GM21619 (cell line): ENCODE results near the gene POC1A.
"Not testable (repeated sequence)": the region's sequence is repeated elsewhere in the genome, so short reads cannot be mapped to it uniquely, and the experiment has no call there.

ENCODE experiments used
- ATAC-seq: cut with Tn5 transposase; IDR thresholded peaks from one replicate; pipeline ENCODE4 v1.9.1; 2021; ENCODE audit not compliant: unreplicated experiment

Gene POC1A

DNA sequence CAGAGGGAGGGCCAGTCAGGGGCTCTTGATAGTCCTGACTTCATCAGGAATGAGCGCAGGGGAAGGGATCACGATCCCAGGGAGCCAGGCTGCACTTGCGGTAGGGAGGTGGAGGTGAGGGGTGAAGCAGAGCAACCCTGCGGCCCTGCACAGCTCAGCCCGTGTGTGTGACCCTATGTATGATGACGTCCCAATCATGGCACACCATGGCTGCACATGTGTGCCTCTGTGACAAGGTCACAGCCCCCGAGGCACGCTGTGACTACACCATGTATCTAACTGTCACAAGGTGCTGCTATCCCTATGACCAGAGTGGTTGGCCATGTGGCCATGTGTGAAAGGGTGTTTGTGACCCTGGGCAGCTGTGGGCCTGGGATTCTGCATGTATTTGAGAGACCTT, 30.5 kb upstream of the POC1A start:
- no peak for ATAC-seq

DNA sequence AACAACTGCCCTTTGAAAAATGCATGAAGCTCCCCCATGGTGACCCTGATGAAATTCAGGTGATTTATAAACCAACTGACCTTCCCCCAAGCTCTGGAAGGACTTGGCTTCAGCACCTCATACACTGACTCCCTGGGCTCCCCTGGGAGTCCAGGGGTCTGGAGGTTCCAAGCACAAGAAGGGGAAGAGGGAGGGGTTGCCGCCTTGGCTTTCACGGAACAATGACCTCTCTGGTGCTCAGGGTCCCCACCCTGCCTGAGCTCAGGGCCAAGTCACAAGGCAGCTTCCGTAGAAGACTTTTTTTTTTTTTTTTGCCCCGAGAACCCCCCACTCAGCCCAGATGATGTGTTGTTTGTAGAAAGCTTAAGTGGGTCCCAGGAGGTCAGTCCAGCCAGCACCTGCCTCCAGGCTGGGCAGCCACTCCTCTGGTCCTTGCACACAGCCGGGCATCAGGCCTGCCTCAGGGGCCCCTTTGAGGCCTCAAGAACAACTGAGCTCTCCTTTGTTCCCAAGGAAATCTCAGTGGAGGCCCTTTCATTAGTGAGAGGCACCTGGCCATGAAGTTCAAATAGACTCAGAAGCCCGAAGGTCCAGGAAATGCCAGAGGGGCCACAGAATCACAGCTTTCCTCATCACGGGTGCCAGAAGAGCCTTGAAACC, 29.7 kb upstream of the POC1A start:
- no peak for ATAC-seq

DNA sequence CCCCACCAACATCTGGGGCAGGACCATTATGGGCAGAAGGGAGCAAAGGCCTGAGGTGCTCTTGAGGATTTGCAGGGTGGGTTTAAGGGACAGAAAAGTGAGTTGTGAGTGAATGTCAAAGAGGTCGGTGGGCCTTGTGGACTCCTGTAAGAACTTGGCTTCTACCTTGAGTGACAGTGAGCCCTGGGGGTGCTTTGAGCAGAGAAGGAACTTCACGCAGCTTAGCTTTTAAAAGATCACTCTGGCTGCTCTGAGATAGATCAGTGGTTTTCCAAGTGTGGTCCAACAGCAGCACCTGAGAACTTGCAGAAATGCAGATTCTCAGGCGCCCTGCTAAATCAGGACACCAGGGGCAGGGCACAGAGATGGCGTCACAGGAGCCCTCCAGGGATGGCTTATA, 28.5 kb upstream of the POC1A start:
- ATAC-seq: no peak

DNA sequence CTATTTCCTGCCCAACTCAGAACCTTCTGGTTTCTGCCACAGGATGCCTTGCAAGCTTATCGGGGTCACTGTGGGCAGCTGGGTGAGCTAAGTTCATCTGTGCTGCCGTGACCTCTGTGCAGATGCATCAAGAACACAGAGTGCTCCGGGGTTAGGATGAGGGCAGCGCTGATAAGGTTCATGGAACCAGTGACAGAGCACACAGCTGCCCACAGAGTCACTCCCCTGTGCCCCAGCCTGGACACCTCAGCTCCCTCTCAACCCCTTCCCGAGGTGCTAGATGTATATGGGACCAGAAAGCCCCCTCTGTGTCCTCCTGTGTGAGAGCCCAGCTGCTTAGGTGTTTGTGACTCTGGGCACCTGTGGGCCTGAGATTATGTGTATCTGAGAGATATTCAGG, 28.0 kb upstream of the POC1A start:
- no peak for ATAC-seq

DNA sequence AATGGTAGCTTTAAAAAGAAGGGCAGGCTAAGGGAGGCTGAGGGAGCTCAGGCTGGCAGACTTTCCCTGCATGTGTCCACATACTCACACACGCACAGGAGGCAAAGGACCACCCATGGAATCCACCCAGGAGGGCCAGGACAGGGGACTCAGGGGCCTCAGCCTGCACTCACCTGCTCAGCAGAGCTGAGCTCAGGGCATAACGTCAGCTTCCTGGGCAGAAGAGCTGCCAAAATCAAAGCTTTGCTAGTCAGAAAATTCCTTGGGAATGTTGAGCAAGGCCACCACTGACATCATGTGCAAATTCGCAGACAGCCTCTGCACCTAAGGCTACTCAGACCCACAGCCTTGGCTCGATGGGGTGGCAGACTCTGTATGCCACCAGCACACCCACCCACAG, 27.3 kb upstream of the POC1A start:
- no peak for ATAC-seq

DNA sequence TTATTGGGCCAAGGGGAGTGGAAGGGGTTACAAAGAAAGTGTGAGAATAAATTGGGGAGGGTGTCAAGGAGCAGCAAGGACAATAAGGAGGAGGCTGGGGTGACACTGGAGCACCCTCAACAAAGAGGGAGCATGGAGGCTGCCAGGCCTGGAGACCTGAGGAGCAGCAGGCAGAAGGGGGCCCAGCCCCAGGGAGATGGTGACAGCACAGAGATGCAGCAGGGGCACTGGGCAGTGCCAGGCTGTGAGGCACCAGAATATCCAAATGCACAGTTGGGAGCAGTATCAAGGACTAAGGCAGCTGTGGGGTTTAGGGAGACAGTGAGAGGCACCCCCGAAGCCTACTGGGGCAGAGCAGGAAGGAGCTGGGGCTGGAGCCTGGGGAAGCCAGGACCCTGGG, 24.3 kb upstream of the POC1A start:
- ATAC-seq: no peak

DNA sequence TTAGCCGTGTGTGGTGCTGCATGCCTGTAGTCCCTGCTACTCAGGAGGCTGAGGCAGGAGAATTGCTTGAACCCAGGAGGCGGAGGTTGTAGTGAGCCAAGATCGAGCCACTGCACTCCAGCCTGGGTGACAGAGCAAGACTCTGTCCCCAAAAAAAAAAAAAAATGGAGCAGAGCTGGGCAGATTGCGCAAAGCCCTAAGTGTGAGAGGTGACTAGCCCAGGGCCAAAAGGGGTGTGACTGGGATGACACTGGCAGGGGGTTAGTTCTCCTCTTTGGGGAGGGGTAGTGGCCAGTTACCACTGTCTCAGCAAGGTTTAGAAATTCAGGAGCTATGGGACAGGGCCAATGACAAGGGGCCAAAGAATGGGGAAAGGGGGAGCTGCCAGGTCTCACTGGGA, 23.9 kb upstream of the POC1A start:
- ATAC-seq: not testable (repeated sequence)

DNA sequence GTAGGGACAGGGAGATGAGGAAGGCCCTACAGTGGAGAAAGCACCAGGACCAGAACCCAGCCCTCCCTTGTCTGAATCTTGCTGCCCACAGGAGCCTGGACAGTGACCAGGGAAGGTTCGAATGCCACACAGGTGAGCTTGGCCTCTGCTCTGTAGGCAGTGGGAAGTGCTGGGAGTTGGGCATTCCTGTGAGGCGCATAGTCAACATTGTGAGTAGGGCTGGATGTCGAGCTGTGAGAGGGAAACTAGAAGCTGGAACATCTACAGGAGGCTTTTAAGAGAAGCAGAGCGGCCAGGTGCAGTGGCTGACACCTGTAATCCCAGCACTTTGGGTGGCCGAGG, 23.4 kb upstream of the POC1A start:
- no peak for ATAC-seq

DNA sequence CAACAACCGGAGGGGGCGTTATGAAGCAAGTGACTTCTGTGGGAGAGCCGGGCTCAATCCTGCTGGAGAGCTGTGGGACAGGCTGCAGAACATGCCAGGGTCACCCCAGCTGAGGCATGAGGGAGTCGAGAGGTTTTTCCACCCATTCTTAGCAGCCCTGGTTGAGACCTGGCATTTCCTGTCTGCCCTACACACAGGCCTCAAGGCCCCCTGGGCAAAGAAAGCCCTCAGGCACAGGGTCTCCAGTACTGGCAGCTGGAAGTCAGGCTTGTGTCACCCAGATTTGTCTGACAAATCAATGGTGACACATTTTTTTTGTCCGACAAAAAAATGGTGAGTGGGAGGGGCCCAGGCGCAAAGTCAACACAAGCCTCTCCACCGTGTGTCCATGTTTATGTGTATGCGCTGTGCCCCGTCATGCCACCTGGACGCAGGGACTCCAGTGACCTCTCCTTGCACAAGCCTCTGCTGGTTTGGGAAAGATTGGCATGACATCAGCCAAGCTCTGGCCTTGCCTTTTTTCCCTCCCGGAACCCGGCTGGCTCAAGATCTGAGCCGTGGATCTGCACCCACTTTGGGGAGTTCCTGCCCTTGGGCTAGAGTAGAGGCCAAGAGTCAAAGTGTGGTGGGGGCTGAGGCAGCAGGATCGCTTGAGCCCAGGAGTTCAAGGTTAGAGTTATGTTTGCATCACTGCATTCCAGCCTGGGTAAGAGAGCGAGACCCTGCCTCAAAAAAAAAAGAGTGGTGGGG, 22.9 kb upstream of the POC1A start:
- no peak for ATAC-seq

DNA sequence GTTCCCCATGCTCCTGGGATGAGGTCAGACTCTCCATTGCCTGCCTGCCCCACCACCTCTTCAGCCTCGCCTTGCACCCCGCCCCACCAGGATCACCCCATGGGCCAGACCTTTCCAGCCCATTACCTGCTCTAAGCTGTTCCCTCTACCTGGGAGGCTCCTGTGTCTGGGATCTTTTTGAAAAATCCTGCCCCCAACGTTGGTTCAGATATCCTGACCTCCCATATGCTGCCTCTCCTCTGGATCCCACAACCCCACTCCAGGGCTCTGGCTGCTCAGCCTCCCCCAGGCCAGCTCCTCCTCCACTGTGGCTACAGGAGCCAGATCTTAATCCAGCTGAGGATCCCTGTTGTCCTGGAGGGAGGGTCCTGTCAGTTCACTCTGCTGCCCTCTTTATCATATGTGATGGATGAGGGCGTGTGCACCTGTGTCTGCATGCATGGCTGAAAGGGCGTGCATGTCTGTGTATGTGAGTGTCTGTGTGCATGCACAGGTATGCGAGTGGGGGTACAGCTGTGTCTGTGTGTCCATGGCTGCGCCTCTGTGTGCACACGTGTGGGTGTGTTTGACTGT, 22.0 kb upstream of the POC1A start:
- no peak for ATAC-seq

DNA sequence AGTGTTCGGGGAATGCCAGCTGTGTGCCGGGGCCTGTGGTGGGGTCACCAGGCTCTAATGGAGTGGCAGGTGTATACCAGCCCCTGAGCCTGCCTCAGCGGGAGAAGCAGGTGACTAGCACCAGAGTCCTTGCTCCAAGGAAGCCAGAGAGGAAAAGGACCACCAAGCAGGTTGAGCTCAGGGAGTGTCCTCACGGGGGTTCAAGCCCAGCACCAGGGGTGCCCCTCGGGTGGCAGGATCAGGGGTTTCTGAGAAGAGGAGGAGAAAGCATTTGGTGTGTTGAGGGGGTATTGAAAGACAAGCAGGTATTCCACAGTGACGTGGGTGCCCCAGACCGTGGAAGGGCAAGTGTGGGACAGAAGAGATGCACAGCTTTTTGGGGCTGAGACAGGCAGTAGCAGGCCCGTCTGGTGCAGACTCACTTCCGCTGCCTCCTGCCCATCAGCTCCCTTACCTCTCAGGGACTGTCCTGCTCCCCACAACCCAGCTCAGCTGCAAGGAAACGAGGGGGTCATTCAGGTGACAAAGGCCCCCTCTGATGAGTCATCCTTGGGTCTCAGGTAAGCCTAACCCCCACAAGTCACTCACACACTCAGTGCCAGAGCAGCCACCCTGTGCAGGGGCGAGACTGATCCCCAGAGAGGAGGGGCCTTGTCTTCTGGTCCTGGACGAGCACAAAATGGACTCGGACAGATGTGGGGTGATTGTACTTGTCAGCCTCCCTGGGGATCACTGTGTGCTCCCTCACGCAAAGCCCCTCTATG, 21.4 kb upstream of the POC1A start:
- ATAC-seq: no peak

DNA sequence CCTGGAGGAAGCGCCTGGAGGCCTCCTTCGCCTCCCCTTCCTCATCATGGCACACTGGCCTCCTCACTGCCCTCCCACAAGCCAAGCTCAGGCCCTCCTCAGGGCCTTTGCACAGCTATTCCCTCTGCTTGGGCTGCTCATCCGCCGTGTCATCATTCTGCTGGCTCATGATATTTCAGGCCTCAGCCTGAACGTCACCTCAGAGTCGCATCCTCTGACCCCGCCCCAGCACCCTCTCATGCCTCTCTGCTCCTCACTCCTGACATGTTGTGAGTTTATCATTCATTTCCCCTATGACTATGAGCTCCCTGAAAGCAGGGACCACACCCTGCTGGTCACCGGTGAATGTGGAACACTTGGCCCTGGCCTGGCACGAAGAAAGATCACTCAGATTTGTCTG, 20.7 kb upstream of the POC1A start:
- no peak for ATAC-seq

DNA sequence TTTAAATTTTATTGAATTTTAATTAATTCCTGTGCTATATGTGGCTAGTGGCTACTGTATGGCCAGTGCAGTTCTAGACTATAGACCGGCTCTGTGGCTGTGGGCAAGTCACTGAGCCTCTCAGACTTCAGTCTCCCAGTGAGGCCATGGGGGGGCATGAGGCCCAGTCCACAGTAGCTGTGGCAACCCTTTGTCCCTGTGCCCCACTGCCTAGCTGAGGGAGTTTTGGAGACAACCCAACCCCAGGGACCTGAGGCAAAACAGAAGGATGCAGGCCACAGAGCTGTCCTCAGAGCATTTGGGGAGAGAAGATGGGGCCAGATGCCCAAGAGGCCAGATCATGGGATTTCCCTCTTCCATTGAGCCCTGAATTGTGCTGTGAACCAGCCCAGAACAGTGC, 18.9 kb upstream of the POC1A start:
- no peak for ATAC-seq

DNA sequence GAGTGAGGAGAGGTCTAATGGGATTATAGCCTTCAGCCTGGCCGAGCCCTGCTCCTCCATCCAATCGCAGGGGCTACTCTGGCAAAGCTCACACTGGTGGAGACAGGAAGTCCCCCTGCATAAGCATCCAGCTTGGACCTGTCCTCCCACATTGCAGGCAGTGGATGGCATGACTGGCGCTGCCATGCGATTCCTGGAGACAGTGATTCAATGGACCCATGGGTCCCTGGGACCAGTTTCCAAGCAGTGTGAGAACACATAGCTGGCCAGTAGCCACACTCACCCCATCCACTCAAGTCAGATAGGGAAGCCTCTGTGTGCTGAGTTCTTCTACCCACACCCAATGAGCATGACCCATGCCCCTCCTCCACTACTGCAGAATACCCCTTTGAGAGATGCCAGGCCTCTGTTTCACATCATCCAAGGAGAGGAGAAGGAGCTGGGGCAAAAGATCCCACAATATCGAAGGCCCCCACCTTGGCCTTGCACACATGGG, 18.1 kb upstream of the POC1A start:
- no peak for ATAC-seq

DNA sequence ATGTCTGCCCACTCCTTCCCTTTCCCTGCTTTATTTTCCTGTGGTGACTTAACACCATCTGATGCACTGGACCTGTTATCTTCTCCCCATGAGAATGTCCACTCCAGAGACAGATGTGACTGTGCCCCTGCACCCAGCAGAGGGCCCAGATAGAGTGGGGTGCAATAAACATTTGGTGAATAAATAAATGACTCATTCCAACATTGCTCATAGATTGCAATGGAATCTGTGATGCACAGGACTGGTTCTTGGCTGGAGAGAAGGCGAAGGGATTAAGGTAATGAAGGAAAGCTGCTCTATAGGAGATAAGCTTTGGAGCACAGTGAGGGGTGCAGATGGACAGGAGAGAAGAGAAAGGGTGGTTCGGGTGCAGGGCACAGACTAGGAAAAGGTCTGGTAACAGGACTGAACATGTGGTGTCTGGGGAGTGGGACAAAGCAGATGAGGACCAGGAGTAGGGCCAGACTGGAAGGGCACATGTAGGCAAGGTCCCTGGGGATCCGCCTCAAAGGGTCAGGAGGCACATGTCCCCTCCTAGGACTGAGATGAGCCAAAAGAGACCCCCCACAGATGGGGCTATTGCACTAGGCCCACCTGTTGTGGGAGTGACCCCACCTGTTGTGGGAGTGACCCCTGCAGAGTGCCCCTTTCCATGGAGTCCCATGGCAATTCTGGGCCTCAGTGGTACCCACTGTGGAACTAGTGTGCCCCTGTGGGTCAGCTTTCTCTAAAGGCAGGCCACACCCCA, 17.5 kb upstream of the POC1A start:
- ATAC-seq: no peak

DNA sequence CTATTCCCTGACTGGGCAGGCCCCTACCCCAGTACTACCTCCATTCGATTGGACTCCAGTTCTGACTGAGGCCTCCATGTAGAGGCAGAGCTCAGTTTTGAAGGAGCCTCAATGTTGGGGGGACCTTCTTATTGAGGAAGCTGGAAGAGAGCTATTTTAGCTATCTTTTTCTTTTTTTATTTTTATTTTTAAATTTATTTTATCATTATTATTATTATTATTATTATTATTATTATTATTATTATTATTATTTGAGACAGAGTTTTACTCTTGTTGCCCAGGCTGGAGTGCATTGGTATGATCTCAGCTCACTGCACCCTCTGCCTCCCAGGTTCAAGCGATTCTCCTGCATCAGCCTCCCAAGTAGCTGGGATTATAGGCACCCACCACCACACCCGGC, 16.0 kb upstream of the POC1A start:
- not testable (repeated sequence) for ATAC-seq

DNA sequence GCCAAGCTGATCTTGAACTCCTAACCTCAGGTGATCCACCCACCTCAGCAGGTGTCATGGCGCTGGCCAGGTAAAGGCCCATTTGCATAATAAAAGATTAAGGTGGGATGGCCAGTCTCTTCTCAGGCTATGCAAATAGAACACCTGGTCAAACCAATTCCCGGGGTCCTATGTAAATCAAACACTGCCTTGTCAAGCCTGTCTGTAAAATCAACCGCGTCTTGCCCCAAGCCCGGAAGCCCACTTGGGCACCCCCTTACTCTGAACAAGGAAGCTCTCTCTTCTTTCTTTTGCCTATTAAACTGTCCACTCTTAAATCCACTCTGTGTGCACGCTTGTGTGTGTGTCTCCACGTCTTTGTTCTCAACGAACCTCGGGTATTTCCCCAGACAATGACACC, 13.0 kb upstream of the POC1A start:
- ATAC-seq: no peak

DNA sequence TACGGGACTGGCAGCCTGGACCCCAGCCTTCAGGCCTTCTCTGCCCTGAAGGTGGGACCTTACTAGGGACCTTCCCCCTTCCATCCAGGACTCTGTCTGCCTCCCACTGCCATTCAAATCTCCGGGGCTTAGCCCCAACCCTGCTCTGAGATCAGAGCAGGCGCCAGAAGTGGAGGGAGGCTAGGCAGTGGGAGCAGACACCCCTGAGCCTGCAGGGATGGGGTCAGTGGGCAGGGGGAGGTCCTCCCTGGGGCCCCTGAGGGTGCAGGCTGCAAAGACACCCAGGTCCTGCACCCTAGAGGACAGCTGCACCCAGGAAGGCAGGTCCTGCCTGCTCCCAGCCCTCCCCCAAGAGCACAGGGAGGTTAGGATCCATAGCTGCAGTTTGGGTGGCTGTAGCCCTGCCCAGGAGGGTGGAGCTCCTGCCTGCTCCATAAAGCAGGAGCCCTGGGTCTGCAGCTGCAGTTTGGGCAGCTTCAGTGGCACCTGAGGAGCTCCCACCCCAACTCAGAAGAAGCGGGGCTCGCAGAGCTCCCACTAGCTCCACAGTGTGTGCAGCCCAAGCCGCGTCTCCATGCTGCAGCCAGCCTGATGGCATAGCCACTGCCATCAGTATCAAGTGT, 8.1 kb upstream of the POC1A start:
- no peak for ATAC-seq

DNA sequence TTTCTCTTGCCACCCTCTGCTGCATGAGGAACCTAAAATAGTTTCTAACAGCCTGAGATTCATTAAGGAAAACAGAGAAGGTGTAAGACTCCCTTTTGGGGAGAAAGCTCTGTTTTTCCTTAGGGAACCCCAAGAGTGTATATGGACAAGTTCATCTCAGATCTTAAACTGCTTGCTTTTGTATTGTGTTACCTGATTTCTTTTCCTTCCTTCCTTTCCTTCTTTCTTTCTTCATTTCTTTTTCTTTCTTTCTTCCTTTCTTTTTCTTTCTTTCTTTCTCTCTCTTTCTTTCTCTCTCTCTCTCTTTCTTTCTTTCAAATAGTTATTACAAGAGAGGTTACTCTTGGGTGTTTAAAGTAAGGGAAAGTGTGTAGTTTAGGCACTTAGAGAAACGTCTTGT, 5.3 kb upstream of the POC1A start:
- no peak for ATAC-seq

DNA sequence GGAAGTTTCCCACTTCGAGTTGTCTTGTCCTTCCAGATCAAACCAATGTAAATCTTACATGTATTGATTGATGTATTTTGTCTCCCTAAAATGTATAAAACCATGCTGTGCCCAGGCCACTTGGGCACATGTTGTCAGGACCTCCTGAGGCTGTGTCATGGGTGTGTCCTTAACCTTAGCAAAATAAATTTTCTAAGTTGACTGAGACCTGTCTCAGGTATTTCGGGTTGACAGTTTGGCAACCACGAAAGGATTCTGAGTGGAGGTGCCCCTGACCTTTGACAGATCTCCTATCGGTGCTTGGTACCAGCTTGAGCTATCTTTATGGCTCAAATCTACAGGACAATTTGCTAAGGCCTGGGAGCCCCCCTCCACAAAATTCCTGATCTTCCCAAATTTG, 1.7 kb upstream of the POC1A start:
- ATAC-seq: no peak
